ENCODE data around the gene ZBTB16. TPM values are rescaled to one million over a fixed set of nuclear protein-coding genes. Genes with fewer than 3 reads are reported as not detected.
A peak's percentile ranks its signal among the peaks of the same experiment; 100 is the strongest.

The ZBTB16 gene
- total and polyA plus RNA-seq, 7 donors = 9.9 to 197 (median 99.5) TPM

- Histone ChIP-seq H3K9me3 (no peaks in the 10 kb centered on the region), H3K27me3 (no peaks in the 10 kb centered on the region), H3K27ac (peak overlapping the region; percentile 26 to 98 (median 51)), H3K36me3 (no peaks in the 10 kb centered on the region), H3K4me1 (peaks cover 0 to 96% (median 90%) of the 10 kb centered on the region in 4 donors), H3K4me3 (no peak overlapping the region)
- TF ChIP-seq POLR2AphosphoS5 (IDR thresholded peaks at IDR 0.05) = no peak
- TF ChIP-seq CTCF (IDR thresholded peaks at IDR 0.05) = no peak
- no peak for TF ChIP-seq EP300 (IDR thresholded peaks at IDR 0.05)
- TF ChIP-seq POLR2A (IDR thresholded peaks at IDR 0.05) = no peak
- DNase-seq = peak; percentile 34
- 83 to 89% methylated on average over 3 of the region's 3 CpGs for WGBS, 2 donors
- intact Hi-C loops (cut with DNase I) = no loop called here
Measured at GRCh38 chr11:114149689-114150407, 90.3 kb downstream of the ZBTB16 start.

GRCh38 chr11:114150671-114151070 is 91.2 kb downstream of the ZBTB16 start:
- no peaks in the 10 kb centered on the region for H3K9me3 ChIP-seq
- WGBS, 2 donors = 34 to 68% methylated on average over 6 of the region's 6 CpGs
- peak; percentile 68 for DNase-seq
- H3K27ac ChIP-seq = peak overlapping the region; percentile 15 to 98 (median 50)
- H3K4me1 ChIP-seq = peaks cover 0 to 96% (median 91%) of the 10 kb centered on the region in 4 donors
- intact Hi-C loops (cut with DNase I) = no loop called here
- no peak for TF ChIP-seq POLR2A (IDR thresholded peaks at IDR 0.05)
- no peak for TF ChIP-seq POLR2AphosphoS5 (IDR thresholded peaks at IDR 0.05)
- no peak for TF ChIP-seq CTCF (IDR thresholded peaks at IDR 0.05)
- no peak for TF ChIP-seq EP300 (IDR thresholded peaks at IDR 0.05)
- peaks cover 0 to 8% (median 3%) of the 10 kb centered on the region in 4 donors for H3K36me3 ChIP-seq
- H3K4me3 ChIP-seq = no peak overlapping the region
- H3K27me3 ChIP-seq = no peaks in the 10 kb centered on the region

GRCh38 chr11:114151631-114152030 is 92.1 kb downstream of the ZBTB16 start:
- peak; percentile 52 for DNase-seq
- H3K36me3 ChIP-seq = peaks cover 2 to 17% (median 10%) of the 10 kb centered on the region in 4 donors
- peak overlapping the region; percentile 26 to 98 (median 84) for H3K27ac ChIP-seq
- 95 to 99% methylated on average over 2 of the region's 2 CpGs for WGBS, 2 donors
- H3K4me3 ChIP-seq = no peak overlapping the region
- no peaks in the 10 kb centered on the region for H3K27me3 ChIP-seq
- intact Hi-C loops (cut with DNase I) = no loop called here
- no peaks in the 10 kb centered on the region for H3K9me3 ChIP-seq
- peaks cover 0 to 96% (median 90%) of the 10 kb centered on the region in 4 donors for H3K4me1 ChIP-seq
- TF ChIP-seq EP300 (IDR thresholded peaks at IDR 0.05) (no peak), POLR2AphosphoS5 (IDR thresholded peaks at IDR 0.05) (no peak), CTCF (IDR thresholded peaks at IDR 0.05) (no peak), POLR2A (IDR thresholded peaks at IDR 0.05) (no peak)

- Histone ChIP-seq H3K36me3 (peaks cover 6 to 23% (median 14%) of the 10 kb centered on the region in 4 donors), H3K4me1 (peaks cover 0 to 96% (median 90%) of the 10 kb centered on the region in 4 donors), H3K27ac (peak overlapping the region in 3 of 4 donors; percentile 94 to 98 (median 96)), H3K4me3 (no peak overlapping the region), H3K9me3 (no peaks in the 10 kb centered on the region), H3K27me3 (no peaks in the 10 kb centered on the region)
- TF ChIP-seq CTCF (IDR thresholded peaks at IDR 0.05) = no peak
- TF ChIP-seq POLR2AphosphoS5 (IDR thresholded peaks at IDR 0.05) = no peak
- TF ChIP-seq EP300 (IDR thresholded peaks at IDR 0.05) = no peak
- TF ChIP-seq POLR2A (IDR thresholded peaks at IDR 0.05) = no peak
- intact Hi-C loops (cut with DNase I) = no loop called here
- WGBS, 2 donors = 86 to 90% methylated on average over 3 of the region's 3 CpGs
- no peak for DNase-seq
Measured at GRCh38 chr11:114152162-114152561, 92.7 kb downstream of the ZBTB16 start.

All from sigmoid colon (tissue), 7 donors.